Smooth muscle cell (in vitro differentiated cells): Measurements from ENCODE around the gene STUM. TPM values are rescaled to one million over a fixed set of nuclear protein-coding genes. Genes with fewer than 3 reads are reported as not detected.

ENCODE experiments used
- DNase-seq: peaks from one replicate; lab custom pipeline; 2025; ENCODE audit not compliant: unreplicated experiment; lab: John Stamatoyannopoulos, UW
- H2AFZ ChIP-seq: fragments of 200-600 bp; sonication (generic); 2 replicates; pipeline ENCODE4 v1.6.0; 2016; ENCODE audit warnings: antibody characterized with exemption, low read depth, mild to moderate bottlenecking
- H3F3A ChIP-seq: fragments of 200-600 bp; sonication (generic); 2 replicates; pipeline ENCODE4 v1.6.0; 2017; ENCODE audit warnings: antibody characterized with exemption, low read depth
- H3K27ac ChIP-seq: fragments of 200-600 bp; sonication (generic); 2 replicates; pipeline ENCODE4 v1.5.1; 2016; ENCODE audit warnings: low read depth, mild to moderate bottlenecking
- H3K27me3 ChIP-seq: fragments of 200-600 bp; sonication (generic); 2 replicates; pipeline ENCODE4 v1.6.1; 2016; ENCODE audit warnings: low read depth, mild to moderate bottlenecking
- H3K36me3 ChIP-seq: fragments of 200-600 bp; sonication (generic); 2 replicates; pipeline ENCODE4 v1.5.1; 2016; ENCODE audit warnings: low read depth
- H3K4me1 ChIP-seq: fragments of 200-600 bp; sonication (generic); 2 replicates; pipeline ENCODE4 v1.5.1; 2016; ENCODE audit warnings: low read depth
- H3K4me2 ChIP-seq: fragments of 200-600 bp; sonication (generic); 2 replicates; pipeline ENCODE4 v1.6.0; 2016; ENCODE audit warnings: mild to moderate bottlenecking
- H3K4me3 ChIP-seq: fragments of 200-600 bp; sonication (generic); 2 replicates; pipeline ENCODE4 v1.5.1; 2016; ENCODE audit warnings: mild to moderate bottlenecking
- H3K79me2 ChIP-seq: fragments of 200-600 bp; sonication (generic); 2 replicates; pipeline ENCODE4 v1.6.0; 2016; ENCODE audit warnings: low read depth, mild to moderate bottlenecking
- H3K9ac ChIP-seq: fragments of 200-600 bp; sonication (generic); 2 replicates; pipeline ENCODE4 v1.6.0; 2016; ENCODE audit warnings: low read depth
- H3K9me3 ChIP-seq: fragments of 200-600 bp; sonication (generic); replicated peaks from 2 replicates; pipeline ENCODE4 v1.5.1; 2016; ENCODE audit warnings: low read depth
- H4K20me1 ChIP-seq: fragments of 200-600 bp; sonication (generic); 2 replicates; pipeline ENCODE4 v1.6.0; 2016; ENCODE audit warnings: low read depth
- WGBS: methylation state at CpG from one replicate; pipeline ENCODE4 v1.1.7; 2016; ENCODE audit warnings: low lambda C conversion rate; 5-methylcytosine and 5-hydroxymethylcytosine counted together
- polyA plus RNA-seq: library from polyadenylated mRNA; unstranded; fragments of >200 nt; fragmentation: Nextera tagmentation; extraction: Ambion mirVana; gene quantifications from 2 replicates; pipeline ENCODE4 v1.2.1, GENCODE V29; 2016
- total RNA-seq: library from RNA; depleted of rRNA; stranded (reverse); fragments of >200 nt; gene quantifications from 2 replicates; pipeline ENCODE4 v1.2.3, GENCODE V29; 2014
- TF ChIP-seq, protein P1 (sequence below): fragments of 200-600 bp; sonication (generic); IDR thresholded peaks from 2 replicates; pipeline ENCODE4 v1.5.1; 2017; ENCODE audit warnings: borderline replicate concordance, mild to moderate bottlenecking, antibody characterized with exemption; ENCODE audit not compliant: insufficient read depth, poor library complexity, severe bottlenecking

Gene STUM
- total and polyA plus RNA-seq, 2 experiments from 2014 or later, result 0.04 TPM; not detected in 1

DNA sequence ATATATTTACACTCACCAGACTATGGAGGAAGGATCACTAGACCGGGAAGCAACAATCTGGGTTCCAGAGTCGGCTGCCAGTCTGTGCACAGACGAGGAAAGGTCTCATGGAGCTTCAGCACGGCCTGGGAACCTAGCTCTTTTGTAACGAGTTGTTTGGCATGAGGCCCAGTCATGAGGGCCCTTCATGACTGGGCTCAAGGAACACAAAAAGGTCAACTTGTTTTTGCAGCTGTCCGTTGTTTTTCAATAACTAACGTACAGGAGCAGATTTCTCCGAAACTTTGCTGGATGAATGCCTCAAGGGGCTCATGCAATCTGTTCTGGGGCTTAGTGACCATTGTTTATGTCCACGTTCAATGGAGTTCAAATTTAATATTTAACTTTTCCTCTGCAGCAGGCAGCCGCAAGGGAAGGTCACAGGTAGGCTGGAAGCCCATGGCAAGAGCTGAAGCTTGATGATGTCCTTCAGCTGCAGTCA is 5.9 kb upstream of the STUM start:
- Histone ChIP-seq H4K20me1 (no peaks in the 10 kb centered on the region), H3K36me3 (no peaks in the 10 kb centered on the region), H3K4me2 (no peak overlapping the region), H3K27me3 (no peaks in the 10 kb centered on the region), H3K9ac (no peak overlapping the region), H3K27ac (no peak overlapping the region), H3K9me3 (no peaks in the 10 kb centered on the region), H3K79me2 (no peaks in the 10 kb centered on the region), H3F3A (no peaks in the 10 kb centered on the region), H3K4me3 (no peak overlapping the region), H3K4me1 (no peaks in the 10 kb centered on the region), H2AFZ (no peak overlapping the region)
- TF ChIP-seq, protein P1, sequence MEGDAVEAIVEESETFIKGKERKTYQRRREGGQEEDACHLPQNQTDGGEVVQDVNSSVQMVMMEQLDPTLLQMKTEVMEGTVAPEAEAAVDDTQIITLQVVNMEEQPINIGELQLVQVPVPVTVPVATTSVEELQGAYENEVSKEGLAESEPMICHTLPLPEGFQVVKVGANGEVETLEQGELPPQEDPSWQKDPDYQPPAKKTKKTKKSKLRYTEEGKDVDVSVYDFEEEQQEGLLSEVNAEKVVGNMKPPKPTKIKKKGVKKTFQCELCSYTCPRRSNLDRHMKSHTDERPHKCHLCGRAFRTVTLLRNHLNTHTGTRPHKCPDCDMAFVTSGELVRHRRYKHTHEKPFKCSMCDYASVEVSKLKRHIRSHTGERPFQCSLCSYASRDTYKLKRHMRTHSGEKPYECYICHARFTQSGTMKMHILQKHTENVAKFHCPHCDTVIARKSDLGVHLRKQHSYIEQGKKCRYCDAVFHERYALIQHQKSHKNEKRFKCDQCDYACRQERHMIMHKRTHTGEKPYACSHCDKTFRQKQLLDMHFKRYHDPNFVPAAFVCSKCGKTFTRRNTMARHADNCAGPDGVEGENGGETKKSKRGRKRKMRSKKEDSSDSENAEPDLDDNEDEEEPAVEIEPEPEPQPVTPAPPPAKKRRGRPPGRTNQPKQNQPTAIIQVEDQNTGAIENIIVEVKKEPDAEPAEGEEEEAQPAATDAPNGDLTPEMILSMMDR, result no peak
- 90% methylated on average over 10 of the region's 10 CpGs for WGBS
- no peak for DNase-seq

DNA sequence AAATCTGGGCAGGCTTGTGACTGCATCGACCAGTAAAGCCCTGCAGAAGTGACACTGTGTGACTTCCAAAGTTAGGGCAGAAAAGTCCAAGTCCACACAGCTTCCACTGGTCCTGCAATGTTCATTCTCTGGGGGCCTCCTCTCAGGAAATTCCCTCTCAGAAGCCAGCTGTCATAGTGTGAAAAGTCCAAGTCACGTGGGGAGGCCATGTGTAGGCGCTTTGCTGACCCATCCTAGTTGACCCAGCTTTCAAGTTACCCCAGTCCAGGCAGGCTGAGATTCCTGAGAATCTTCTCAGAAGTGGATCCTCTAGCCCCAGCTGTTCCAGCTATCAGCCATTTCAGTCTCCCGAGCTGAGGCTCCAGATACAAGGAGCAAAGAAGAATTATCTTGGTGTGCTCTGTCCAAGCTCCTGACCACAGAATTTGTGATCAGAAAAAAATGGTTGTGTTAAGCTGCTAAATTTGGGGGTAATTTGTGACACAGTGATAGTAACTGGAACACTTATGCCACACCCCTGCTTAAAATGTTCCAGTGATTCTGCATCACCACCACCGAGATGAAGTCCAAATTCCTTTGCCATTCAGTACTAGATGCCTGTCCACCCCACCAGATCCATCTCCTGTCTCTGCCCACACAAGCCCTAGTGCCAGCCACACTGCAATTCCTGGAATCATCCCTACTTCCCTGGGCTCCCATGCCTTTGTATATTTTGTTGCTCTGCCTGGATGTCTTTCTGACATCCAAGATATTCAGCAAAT is 2.5 kb upstream of the STUM start:
- Histone ChIP-seq H3K36me3 (no peaks in the 10 kb centered on the region), H3F3A (no peaks in the 10 kb centered on the region), H3K9me3 (no peaks in the 10 kb centered on the region), H3K4me2 (no peak overlapping the region), H3K79me2 (no peaks in the 10 kb centered on the region), H3K27me3 (peaks cover 30% of the 10 kb centered on the region), H3K9ac (no peak overlapping the region), H3K4me1 (peaks cover 10% of the 10 kb centered on the region), H3K27ac (no peak overlapping the region), H4K20me1 (no peaks in the 10 kb centered on the region), H2AFZ (no peak overlapping the region), H3K4me3 (no peak overlapping the region)
- 70% methylated on average over 5 of the region's 5 CpGs for WGBS
- DNase-seq, result no peak
- TF ChIP-seq, protein P1, result no peak

DNA sequence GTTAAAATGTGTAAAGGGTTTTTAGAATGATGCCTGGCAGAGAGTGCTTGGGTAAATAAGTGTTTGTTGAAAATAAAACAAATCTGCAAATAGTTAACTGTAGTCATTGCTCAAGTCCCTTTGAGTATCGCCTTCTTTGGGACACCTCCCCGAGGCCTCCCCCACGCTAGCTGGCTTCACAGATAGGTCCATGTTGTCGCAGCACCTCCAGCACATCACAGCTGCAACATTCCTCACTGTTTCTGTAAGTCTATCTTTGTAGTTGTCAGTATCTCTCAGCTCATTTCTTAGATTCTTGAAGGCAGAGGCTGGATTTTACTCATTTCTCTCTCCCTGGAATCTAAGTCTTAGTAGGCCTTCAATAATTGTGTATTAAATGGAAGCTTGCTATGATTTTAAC is 1.6 kb upstream of the STUM start:
- Histone ChIP-seq H3K79me2 (no peaks in the 10 kb centered on the region), H3K4me1 (peaks cover 10% of the 10 kb centered on the region), H3K4me3 (no peak overlapping the region), H3K9ac (no peak overlapping the region), H3F3A (no peaks in the 10 kb centered on the region), H3K36me3 (no peaks in the 10 kb centered on the region), H3K27me3 (peaks cover 39% of the 10 kb centered on the region), H3K9me3 (no peaks in the 10 kb centered on the region), H4K20me1 (no peaks in the 10 kb centered on the region), H2AFZ (no peak overlapping the region), H3K4me2 (no peak overlapping the region), H3K27ac (no peak overlapping the region)
- DNase-seq, result no peak
- TF ChIP-seq, protein P1, result no peak
- 86% methylated on average over 4 of the region's 4 CpGs for WGBS
